ENCODE data around the gene GATA2.

GATA2 gene

GRCh38 chr3:128442070-128442469, 50.9 kb downstream of the GATA2 start:
- no peak; the same call in 2 of the 3 replicates for ATAC-seq
- TF ChIP-seq TCF4 (CRISPR knock-in tag; IDR thresholded peaks at IDR 0.05; ENCODE audit: borderline replicate concordance) (no peak), ZNF70 (CRISPR knock-in tag; IDR thresholded peaks at IDR 0.05) (no peak), TSHZ2 (CRISPR knock-in tag; IDR thresholded peaks at IDR 0.05) (no peak), CREB5 (CRISPR knock-in tag; IDR thresholded peaks at IDR 0.05; ENCODE audit: low read depth) (no peak), ESRRG (CRISPR knock-in tag; IDR thresholded peaks at IDR 0.05) (no peak), ARNTL (CRISPR knock-in tag; IDR thresholded peaks at IDR 0.05; ENCODE audit: borderline replicate concordance, low read depth) (no peak), CSDC2 (CRISPR knock-in tag; IDR thresholded peaks at IDR 0.05) (no peak), ZFP30 (CRISPR knock-in tag; IDR thresholded peaks at IDR 0.05) (no peak), ZFP3 (CRISPR knock-in tag; IDR thresholded peaks at IDR 0.05) (no peak), TOX (CRISPR knock-in tag; IDR thresholded peaks at IDR 0.05; ENCODE audit: borderline replicate concordance) (no peak), ZC3H10 (CRISPR knock-in tag; IDR thresholded peaks at IDR 0.05) (no peak), ZNF8 (CRISPR knock-in tag; IDR thresholded peaks at IDR 0.05) (no peak), ZNF565 (CRISPR knock-in tag; conservative IDR thresholded peaks at IDR 0.05; ENCODE audit: low read depth) (no peak), CSRNP3 (CRISPR knock-in tag; IDR thresholded peaks at IDR 0.05) (no peak), GLIS3 (CRISPR knock-in tag; IDR thresholded peaks at IDR 0.05) (no peak), PPARA (CRISPR knock-in tag; IDR thresholded peaks at IDR 0.05; ENCODE audit: borderline replicate concordance) (no peak)
- TF ChIP-seq, protein P1, sequence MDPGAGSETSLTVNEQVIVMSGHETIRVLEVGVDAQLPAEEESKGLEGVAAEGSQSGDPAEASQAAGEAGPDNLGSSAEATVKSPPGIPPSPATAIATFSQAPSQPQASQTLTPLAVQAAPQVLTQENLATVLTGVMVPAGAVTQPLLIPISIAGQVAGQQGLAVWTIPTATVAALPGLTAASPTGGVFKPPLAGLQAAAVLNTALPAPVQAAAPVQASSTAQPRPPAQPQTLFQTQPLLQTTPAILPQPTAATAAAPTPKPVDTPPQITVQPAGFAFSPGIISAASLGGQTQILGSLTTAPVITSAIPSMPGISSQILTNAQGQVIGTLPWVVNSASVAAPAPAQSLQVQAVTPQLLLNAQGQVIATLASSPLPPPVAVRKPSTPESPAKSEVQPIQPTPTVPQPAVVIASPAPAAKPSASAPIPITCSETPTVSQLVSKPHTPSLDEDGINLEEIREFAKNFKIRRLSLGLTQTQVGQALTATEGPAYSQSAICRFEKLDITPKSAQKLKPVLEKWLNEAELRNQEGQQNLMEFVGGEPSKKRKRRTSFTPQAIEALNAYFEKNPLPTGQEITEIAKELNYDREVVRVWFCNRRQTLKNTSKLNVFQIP (CRISPR knock-in tag; IDR thresholded peaks at IDR 0.05; ENCODE audit: borderline replicate concordance, low read depth), result no peak

GRCh38 chr3:128439226-128439625, 53.8 kb downstream of the GATA2 start:
- peak; percentile 68 for ATAC-seq
- TF ChIP-seq, protein P1 (CRISPR knock-in tag; IDR thresholded peaks at IDR 0.05; ENCODE audit: borderline replicate concordance, low read depth), result no peak
- TF ChIP-seq ZNF70 (CRISPR knock-in tag; IDR thresholded peaks at IDR 0.05) (no peak), TCF4 (CRISPR knock-in tag; IDR thresholded peaks at IDR 0.05; ENCODE audit: borderline replicate concordance) (no peak), OSR1 (CRISPR knock-in tag; IDR thresholded peaks at IDR 0.05) (no peak), BACH2 (CRISPR knock-in tag; IDR thresholded peaks at IDR 0.05; ENCODE audit: borderline replicate concordance) (no peak), ZFP3 (CRISPR knock-in tag; IDR thresholded peaks at IDR 0.05) (no peak), ZNF8 (CRISPR knock-in tag; IDR thresholded peaks at IDR 0.05) (no peak), RARB (CRISPR knock-in tag; IDR thresholded peaks at IDR 0.05) (no peak), CSRNP3 (CRISPR knock-in tag; IDR thresholded peaks at IDR 0.05) (no peak), PATZ1 (CRISPR knock-in tag; IDR thresholded peaks at IDR 0.05; ENCODE audit: borderline replicate concordance) (no peak), GLIS3 (CRISPR knock-in tag; IDR thresholded peaks at IDR 0.05) (no peak), TOX (CRISPR knock-in tag; IDR thresholded peaks at IDR 0.05; ENCODE audit: borderline replicate concordance) (no peak), CSDC2 (CRISPR knock-in tag; IDR thresholded peaks at IDR 0.05) (no peak), ESRRG (CRISPR knock-in tag; IDR thresholded peaks at IDR 0.05) (no peak), ZNF565 (CRISPR knock-in tag; conservative IDR thresholded peaks at IDR 0.05; ENCODE audit: low read depth) (no peak)

All from SK-N-SH treated with all-trans-retinoic acid at 6 μM for 48 hours (cell line).